Activated naive CD8-positive, alpha-beta T cell treated with anti-CD3 and anti-CD28 coated beads, Interleukin-2, amount 50 U/mL, for 24 hours (primary cell): ENCODE measurements around the gene TRPM3.

Experiments
- ATAC-seq: fragments of 150-1000 bp; cut with Tn5 transposase; one replicate; pipeline ENCODE4 v1.10.0; 2021
- DNase-seq: peaks from one replicate; pipeline ENCODE4 v3.0.0; 2021
- H3K27ac Mint-ChIP-seq: one replicate; pipeline ENCODE4 v1.8.0; 2021; ENCODE audit warnings: mild to moderate bottlenecking, mixed read lengths
- H3K27me3 Mint-ChIP-seq: one replicate; pipeline ENCODE4 v1.8.0; 2021; ENCODE audit warnings: mixed read lengths
- H3K36me3 Mint-ChIP-seq: one replicate; pipeline ENCODE4 v1.8.0; 2021; ENCODE audit warnings: low read depth, mixed read lengths
- H3K4me1 Mint-ChIP-seq: one replicate; pipeline ENCODE4 v1.8.0; 2021; ENCODE audit warnings: mixed read lengths
- H3K4me3 Mint-ChIP-seq: one replicate; pipeline ENCODE4 v1.8.0; 2021; ENCODE audit warnings: mild to moderate bottlenecking, moderate library complexity, mixed read lengths
- H3K9me3 Mint-ChIP-seq: one replicate; pipeline ENCODE4 v1.8.0; 2021; ENCODE audit warnings: mixed read lengths

The TRPM3 gene

GRCh38 chr9:70552561-70552960, 568.9 kb downstream of the TRPM3 start:
- ATAC-seq, result no peak
- Mint-ChIP-seq H3K27me3 (no peaks in the 10 kb centered on the region), H3K4me3 (no peak overlapping the region), H3K36me3 (no peaks in the 10 kb centered on the region), H3K27ac (no peak overlapping the region), H3K4me1 (peaks cover 10% of the 10 kb centered on the region), H3K9me3 (no peaks in the 10 kb centered on the region)
- no peak for DNase-seq

DNA sequence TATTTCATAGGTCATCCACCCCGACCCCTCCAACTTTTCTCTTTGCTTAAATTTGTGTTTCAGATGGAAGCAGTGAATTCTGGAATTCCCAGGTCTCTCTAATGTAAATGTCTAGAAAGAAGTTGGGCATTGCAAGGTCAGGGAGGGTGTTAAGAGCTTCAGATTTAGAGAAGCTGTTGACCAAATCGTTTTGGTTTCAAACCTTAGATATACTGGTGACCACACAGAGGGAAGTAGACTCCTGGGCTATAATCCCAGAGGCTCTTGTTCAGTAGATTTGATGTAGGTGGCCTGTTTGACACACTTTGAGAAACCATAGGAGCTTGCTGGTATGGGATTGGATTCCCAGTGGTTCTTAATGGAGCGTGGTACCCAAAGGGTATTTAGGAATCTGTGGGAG, 569.6 kb downstream of the TRPM3 start:
- no peak overlapping the region for H3K4me3 Mint-ChIP-seq
- H3K36me3 Mint-ChIP-seq, result no peaks in the 10 kb centered on the region
- no peak for DNase-seq
- H3K9me3 Mint-ChIP-seq, result no peaks in the 10 kb centered on the region
- H3K4me1 Mint-ChIP-seq, result peaks cover 7% of the 10 kb centered on the region
- H3K27me3 Mint-ChIP-seq, result no peaks in the 10 kb centered on the region
- ATAC-seq, result no peak
- no peak overlapping the region for H3K27ac Mint-ChIP-seq

DNA sequence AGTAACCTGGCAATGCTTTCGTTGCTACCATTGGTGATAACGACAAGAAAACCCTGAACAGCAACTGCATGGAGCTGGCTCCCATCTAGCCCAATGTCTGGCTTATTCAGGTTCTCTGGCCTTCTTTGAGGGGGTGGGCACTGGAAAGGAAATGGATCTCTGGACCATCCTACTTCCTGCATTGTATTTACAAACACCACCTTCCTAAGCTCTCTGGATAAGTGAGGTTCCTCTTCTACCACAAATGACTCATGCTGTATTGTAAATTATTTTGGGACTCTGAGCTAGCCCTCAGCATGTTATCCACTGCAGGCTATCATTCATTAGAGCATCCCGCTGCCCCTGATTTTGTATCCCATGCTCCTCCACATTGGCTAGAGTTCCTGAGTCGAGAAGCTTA, 570.0 kb downstream of the TRPM3 start:
- Mint-ChIP-seq H3K4me3 (no peak overlapping the region), H3K36me3 (no peaks in the 10 kb centered on the region), H3K27ac (no peak overlapping the region), H3K27me3 (no peaks in the 10 kb centered on the region), H3K9me3 (no peaks in the 10 kb centered on the region), H3K4me1 (peaks cover 7% of the 10 kb centered on the region)
- DNase-seq (no peak), ATAC-seq (no peak)

- H3K36me3 Mint-ChIP-seq, result no peaks in the 10 kb centered on the region
- no peaks in the 10 kb centered on the region for H3K27me3 Mint-ChIP-seq
- H3K9me3 Mint-ChIP-seq, result no peaks in the 10 kb centered on the region
- peaks cover 7% of the 10 kb centered on the region for H3K4me1 Mint-ChIP-seq
- H3K27ac Mint-ChIP-seq, result no peak overlapping the region
- ATAC-seq, result no peak
- no peak overlapping the region for H3K4me3 Mint-ChIP-seq
- no peak for DNase-seq
These were observed 571.5 kb downstream of the TRPM3 start for GRCh38 chr9:70549926-70550325.

DNA sequence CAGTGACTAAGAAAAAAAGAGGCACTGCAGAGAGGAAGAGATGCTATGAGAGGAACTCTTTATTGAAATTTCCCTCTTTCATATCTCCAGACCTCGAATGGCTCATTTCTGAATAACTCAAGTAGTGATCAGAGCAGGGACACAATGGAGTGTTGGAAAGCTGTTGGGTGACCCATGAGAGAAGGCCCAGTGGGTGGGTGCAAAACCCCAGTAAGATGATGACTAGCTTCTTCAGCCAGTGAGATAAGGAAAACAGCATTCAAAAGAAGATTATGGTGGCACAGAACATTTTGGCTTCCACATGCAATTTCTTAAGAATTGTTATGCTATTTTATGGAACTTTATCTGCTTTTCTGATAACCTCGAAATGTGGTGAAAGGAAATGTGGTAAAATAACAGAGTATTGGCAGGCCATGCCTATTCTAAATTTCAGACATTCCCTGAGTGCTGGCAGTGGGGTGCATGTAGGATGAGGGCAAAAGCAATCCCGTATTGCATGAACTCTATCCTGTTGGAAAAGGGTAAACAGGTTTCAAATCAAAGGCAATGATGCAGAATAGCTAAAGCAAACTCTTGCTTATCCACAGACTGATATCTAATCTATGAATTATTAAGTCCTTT, 579.0 kb downstream of the TRPM3 start:
- H3K4me1 Mint-ChIP-seq, result no peaks in the 10 kb centered on the region
- H3K27ac Mint-ChIP-seq, result no peak overlapping the region
- no peaks in the 10 kb centered on the region for H3K9me3 Mint-ChIP-seq
- no peaks in the 10 kb centered on the region for H3K36me3 Mint-ChIP-seq
- ATAC-seq, result no peak
- no peak overlapping the region for H3K4me3 Mint-ChIP-seq
- no peak for DNase-seq
- no peaks in the 10 kb centered on the region for H3K27me3 Mint-ChIP-seq

DNA sequence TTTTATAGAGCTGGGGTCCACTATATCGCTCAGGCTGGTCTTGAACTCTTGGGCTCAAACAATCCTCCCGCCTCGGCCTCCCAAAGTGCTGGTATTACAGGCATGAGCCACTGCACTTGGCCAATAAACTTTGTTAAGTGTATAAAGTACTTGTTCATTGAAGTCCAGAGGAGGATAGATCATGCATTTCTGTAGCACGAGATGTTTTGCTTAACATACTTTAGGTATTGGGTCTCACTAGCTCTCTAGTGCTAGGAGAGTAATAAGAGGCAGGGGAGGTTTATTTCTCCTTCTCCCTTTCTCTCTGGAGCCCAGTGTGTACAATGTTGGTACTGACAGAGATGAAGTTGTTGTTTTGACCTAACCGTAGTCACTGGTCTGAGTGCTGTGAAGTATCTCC, 581.4 kb downstream of the TRPM3 start:
- ATAC-seq (no peak), DNase-seq (no peak)
- Mint-ChIP-seq H3K4me1 (no peaks in the 10 kb centered on the region), H3K36me3 (no peaks in the 10 kb centered on the region), H3K27ac (no peak overlapping the region), H3K9me3 (no peaks in the 10 kb centered on the region), H3K4me3 (no peak overlapping the region), H3K27me3 (no peaks in the 10 kb centered on the region)

DNA sequence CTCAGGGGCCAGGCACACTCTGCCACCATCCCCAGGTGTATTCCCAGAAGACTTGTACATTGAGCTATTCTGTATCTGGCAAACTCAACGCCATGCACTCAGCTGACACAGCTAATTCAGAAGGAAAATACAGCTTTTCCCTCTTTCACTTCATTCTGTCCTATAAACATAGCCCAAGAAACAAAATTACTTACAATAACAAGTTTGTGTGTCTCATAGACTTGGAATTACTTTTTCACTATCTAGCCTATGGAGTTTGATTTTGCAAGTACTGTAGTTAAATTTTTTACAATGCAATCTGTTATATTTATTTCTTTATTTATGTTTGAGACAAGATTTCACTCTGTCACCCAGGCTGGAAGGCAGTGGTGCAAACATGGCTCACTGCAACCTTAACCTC, 581.9 kb downstream of the TRPM3 start:
- Mint-ChIP-seq H3K27ac (no peak overlapping the region), H3K27me3 (no peaks in the 10 kb centered on the region), H3K36me3 (no peaks in the 10 kb centered on the region), H3K9me3 (no peaks in the 10 kb centered on the region), H3K4me1 (no peaks in the 10 kb centered on the region), H3K4me3 (no peak overlapping the region)
- ATAC-seq (no peak), DNase-seq (no peak)

DNA sequence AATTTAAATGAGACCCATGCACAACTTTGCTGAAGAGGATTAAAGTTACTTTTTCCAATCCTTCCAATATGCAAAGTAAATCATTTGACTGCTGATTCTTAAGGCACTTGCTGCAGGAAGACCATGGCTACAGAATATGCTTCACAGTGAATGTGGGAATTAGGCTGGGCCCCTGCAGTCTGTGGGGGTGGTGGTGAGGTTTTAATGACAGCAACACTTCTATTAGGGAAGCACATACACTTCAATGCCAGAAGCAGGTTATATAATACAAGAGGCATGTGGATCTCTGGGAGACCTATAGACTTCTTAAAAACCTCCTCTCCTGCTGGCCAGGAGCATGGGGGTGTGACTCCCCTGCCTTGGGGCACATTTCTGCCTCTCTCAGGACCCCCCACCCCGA, 582.4 kb downstream of the TRPM3 start:
- no peak overlapping the region for H3K27ac Mint-ChIP-seq

DNA sequence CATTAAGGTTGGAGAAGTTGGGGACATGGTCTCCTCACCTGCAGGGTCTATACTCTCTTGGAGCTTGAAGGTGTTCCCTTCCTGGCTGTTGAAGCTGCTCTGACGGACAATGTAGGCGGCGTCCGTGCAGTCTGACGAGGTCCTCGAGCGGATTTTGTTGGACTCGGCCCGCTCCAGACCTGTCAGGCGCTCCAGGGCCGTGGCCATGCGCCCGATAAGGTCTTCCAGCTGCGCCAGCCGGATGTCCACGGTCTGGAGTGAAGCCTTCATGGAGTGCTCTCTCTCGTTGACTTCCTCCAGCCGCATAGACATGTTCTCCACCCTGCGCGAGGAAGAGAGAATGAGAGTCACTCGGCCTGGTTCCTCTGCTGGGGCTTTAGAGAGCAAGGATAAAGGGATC, 584.3 kb downstream of the TRPM3 start:
- Mint-ChIP-seq H3K9me3 (no peaks in the 10 kb centered on the region), H3K27me3 (no peaks in the 10 kb centered on the region), H3K36me3 (no peaks in the 10 kb centered on the region), H3K4me3 (no peak overlapping the region), H3K4me1 (peaks cover 4% of the 10 kb centered on the region), H3K27ac (no peak overlapping the region)
- ATAC-seq (no peak), DNase-seq (no peak)

More for the DNA sequence above, 582.4 kb downstream of the TRPM3 start:
- Mint-ChIP-seq H3K9me3 (no peaks in the 10 kb centered on the region), H3K27me3 (no peaks in the 10 kb centered on the region), H3K4me3 (no peak overlapping the region), H3K4me1 (no peaks in the 10 kb centered on the region), H3K36me3 (no peaks in the 10 kb centered on the region)
- ATAC-seq (no peak), DNase-seq (no peak)

DNA sequence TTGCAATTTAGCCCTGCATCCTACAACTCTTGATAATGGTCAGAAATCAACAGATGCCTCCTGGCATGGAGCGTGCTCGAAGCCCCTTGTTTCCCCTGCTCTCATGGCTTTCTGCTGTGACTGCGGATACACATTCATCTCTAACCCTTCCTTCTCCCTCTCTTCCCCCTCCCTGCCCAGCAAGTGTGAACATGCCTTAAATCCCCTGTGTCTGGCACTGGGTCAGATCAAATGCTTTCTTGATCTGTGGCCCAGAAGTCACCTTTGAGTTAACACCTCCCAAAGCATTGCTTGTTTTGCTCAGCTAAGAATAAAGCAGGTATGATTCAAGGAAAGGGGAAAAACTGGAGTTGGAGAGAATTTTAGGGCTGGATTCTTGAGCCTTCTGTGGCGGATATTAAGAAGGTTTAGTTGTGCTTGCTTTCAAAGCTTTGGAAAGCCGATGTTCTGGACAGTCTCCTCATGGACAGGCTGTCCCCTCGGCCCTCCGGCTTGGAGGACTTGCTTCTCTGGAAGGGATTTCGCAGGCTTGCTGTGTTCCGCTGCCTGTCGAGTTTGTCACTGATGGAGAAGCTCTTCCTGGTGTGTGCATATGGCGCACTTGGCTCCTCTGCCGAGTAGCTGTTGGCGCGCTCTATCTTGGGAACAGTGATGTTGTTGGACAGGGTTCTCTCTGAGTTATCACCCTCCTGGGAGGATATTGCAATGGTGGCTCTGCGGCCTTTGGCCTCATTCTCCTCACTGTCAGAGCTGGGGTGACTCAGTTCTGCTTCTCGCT, 585.7 kb downstream of the TRPM3 start:
- H3K27ac Mint-ChIP-seq, result no peak overlapping the region
- no peak for ATAC-seq
- H3K4me3 Mint-ChIP-seq, result no peak overlapping the region
- no peaks in the 10 kb centered on the region for H3K27me3 Mint-ChIP-seq
- H3K4me1 Mint-ChIP-seq, result peaks cover 4% of the 10 kb centered on the region
- DNase-seq, result no peak
- no peaks in the 10 kb centered on the region for H3K9me3 Mint-ChIP-seq
- no peaks in the 10 kb centered on the region for H3K36me3 Mint-ChIP-seq

GRCh38 chr9:70534471-70534870, 587.0 kb downstream of the TRPM3 start:
- Mint-ChIP-seq H3K27me3 (no peaks in the 10 kb centered on the region), H3K4me3 (no peak overlapping the region), H3K36me3 (no peaks in the 10 kb centered on the region), H3K9me3 (no peaks in the 10 kb centered on the region), H3K4me1 (peaks cover 4% of the 10 kb centered on the region), H3K27ac (no peak overlapping the region)
- ATAC-seq, result no peak
- DNase-seq, result no peak

DNA sequence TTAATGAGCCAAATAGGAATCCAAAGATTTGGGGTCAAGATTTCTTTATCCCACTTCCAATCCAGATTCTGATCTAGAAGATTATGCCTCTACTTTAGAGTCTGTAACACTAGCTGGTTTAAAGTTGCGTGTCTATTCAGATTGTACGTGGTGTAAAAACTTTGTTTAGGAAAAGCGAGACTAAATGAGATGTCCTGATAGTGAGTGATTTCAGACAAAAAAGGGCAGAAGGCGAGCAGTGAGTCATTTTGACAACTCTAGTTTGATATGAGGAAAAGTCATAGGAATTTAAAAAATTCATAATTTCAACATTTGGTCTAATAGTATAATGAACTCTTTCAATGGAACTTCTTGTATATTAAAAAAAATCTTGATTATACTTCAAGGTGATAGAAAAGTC, 587.4 kb downstream of the TRPM3 start:
- ATAC-seq, result no peak
- no peaks in the 10 kb centered on the region for H3K9me3 Mint-ChIP-seq
- no peak overlapping the region for H3K27ac Mint-ChIP-seq
- H3K4me3 Mint-ChIP-seq, result no peak overlapping the region
- H3K4me1 Mint-ChIP-seq, result peaks cover 4% of the 10 kb centered on the region
- no peak for DNase-seq
- no peaks in the 10 kb centered on the region for H3K36me3 Mint-ChIP-seq
- no peaks in the 10 kb centered on the region for H3K27me3 Mint-ChIP-seq

DNA sequence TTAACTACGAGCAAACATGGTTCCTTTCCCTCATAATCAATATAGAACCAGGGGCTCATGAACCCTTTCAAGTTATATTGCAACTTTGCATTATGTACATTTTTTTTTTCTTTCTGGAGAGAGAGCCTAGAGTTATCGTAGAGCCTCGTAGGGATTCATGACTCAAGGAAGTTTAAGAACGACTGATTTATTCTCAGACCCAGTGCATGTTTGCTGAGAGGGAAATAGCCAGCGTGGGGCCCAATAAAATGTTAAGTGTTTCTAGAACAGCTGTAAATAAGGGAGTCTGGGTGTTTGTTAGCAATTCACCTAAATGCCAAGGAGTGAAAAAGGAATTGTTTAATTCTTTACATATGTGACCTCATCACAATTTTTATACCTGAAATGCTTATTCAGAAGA, 587.9 kb downstream of the TRPM3 start:
- Mint-ChIP-seq H3K4me3 (no peak overlapping the region), H3K4me1 (peaks cover 4% of the 10 kb centered on the region), H3K9me3 (no peaks in the 10 kb centered on the region), H3K36me3 (no peaks in the 10 kb centered on the region), H3K27ac (no peak overlapping the region), H3K27me3 (no peaks in the 10 kb centered on the region)
- ATAC-seq (no peak), DNase-seq (no peak)

DNA sequence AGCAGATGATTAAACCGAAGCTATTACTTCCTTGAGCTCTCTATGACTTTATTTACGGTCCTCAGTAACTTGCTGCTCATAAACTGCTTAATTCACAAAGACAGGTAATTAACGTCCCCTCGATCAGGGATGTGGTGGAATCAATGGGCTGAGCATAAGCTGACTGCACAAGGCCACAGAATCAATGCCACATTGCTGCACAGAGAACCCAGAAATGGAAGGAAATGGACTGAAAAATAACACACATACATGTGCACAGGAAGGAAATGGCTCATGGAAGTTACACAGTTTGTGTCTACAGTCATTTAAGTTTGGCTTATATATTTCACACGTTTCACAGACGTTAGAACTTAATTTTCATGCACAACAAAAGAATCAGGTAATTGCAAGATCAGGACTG, 588.7 kb downstream of the TRPM3 start:
- ATAC-seq (no peak), DNase-seq (no peak)
- Mint-ChIP-seq H3K4me3 (no peak overlapping the region), H3K27ac (no peak overlapping the region), H3K9me3 (no peaks in the 10 kb centered on the region), H3K27me3 (no peaks in the 10 kb centered on the region), H3K4me1 (peaks cover 4% of the 10 kb centered on the region), H3K36me3 (no peaks in the 10 kb centered on the region)

DNA sequence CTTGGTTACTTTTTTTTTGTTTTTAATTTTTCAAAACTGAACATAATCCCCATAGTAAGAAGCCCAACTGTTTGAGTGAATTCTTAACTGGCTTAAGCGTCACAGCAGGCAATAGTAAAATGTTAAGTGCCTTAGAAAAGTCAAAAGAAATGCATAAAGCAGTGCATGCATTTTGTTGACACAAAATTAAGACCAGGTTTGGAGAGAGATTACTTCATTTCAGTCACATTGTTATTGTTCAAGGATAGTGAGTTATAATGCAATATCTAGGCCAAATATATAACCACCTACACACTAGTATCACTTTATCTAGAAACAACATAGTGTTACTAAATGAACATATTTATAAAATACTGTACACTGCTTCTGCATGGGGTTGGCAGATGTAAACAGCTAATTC, 590.1 kb downstream of the TRPM3 start:
- no peak overlapping the region for H3K27ac Mint-ChIP-seq
- H3K36me3 Mint-ChIP-seq, result no peaks in the 10 kb centered on the region
- DNase-seq, result no peak
- H3K9me3 Mint-ChIP-seq, result no peaks in the 10 kb centered on the region
- H3K4me3 Mint-ChIP-seq, result no peak overlapping the region
- peaks cover 4% of the 10 kb centered on the region for H3K4me1 Mint-ChIP-seq
- no peak for ATAC-seq
- no peaks in the 10 kb centered on the region for H3K27me3 Mint-ChIP-seq
